GM23248 (cell line): ENCODE measurements around the gene GBP7. TPM values are rescaled to one million over a fixed set of nuclear protein-coding genes. Genes with fewer than 3 reads are reported as not detected.

ENCODE experiments used
- DNase-seq: peaks from one replicate; pipeline ENCODE4 v3.0.0-alpha.2; 2015
- H2AFZ ChIP-seq: fragments of 200-600 bp; sonication (generic); 2 replicates; pipeline ENCODE4 v1.6.1; 2016; ENCODE audit warnings: antibody characterized with exemption
- H3F3A ChIP-seq: fragments of 200-600 bp; sonication (generic); 2 replicates; pipeline ENCODE4 v1.6.1; 2016; ENCODE audit warnings: mild to moderate bottlenecking, antibody characterized with exemption, mixed run types; ENCODE audit not compliant: insufficient read depth
- H3K27ac ChIP-seq: fragments of 200-600 bp; sonication (generic); 2 replicates; pipeline ENCODE4 v1.5.1; 2016; ENCODE audit warnings: mild to moderate bottlenecking
- H3K27me3 ChIP-seq: fragments of 200-600 bp; sonication (generic); replicated peaks from 2 replicates; pipeline ENCODE4 v1.6.1; 2016; ENCODE audit warnings: mild to moderate bottlenecking; ENCODE audit not compliant: insufficient read depth
- H3K36me3 ChIP-seq: fragments of 200-600 bp; sonication (generic); 2 replicates; pipeline ENCODE4 v1.6.1; 2016; ENCODE audit warnings: low read depth, mild to moderate bottlenecking
- H3K4me1 ChIP-seq: fragments of 200-600 bp; sonication (generic); 2 replicates; pipeline ENCODE4 v1.6.1; 2016; ENCODE audit warnings: mild to moderate bottlenecking; ENCODE audit not compliant: insufficient read depth
- H3K4me2 ChIP-seq: fragments of 200-600 bp; sonication (generic); one replicate; pipeline ENCODE4 v1.6.1; 2016; ENCODE audit warnings: mild to moderate bottlenecking; ENCODE audit not compliant: unreplicated experiment
- H3K4me3 ChIP-seq: fragments of 200-600 bp; sonication (generic); 2 replicates; pipeline ENCODE4 v1.5.1; 2016; ENCODE audit warnings: mild to moderate bottlenecking
- H3K79me2 ChIP-seq: fragments of 200-600 bp; sonication (generic); 2 replicates; pipeline ENCODE4 v1.6.1; 2016; ENCODE audit warnings: mild to moderate bottlenecking; ENCODE audit not compliant: insufficient read depth
- H3K9ac ChIP-seq: fragments of 200-600 bp; sonication (generic); 2 replicates; pipeline ENCODE4 v1.6.1; 2016; ENCODE audit warnings: mild to moderate bottlenecking
- H3K9me2 ChIP-seq: fragments of 200-600 bp; sonication (generic); 2 replicates; pipeline ENCODE4 v1.6.1; 2016; ENCODE audit warnings: mixed run types, mild to moderate bottlenecking, moderate library complexity; ENCODE audit not compliant: insufficient read depth
- H3K9me3 ChIP-seq: fragments of 200-600 bp; sonication (generic); one replicate; pipeline ENCODE4 v1.6.1; 2017; ENCODE audit warnings: low read depth
- H4K20me1 ChIP-seq: fragments of 200-600 bp; sonication (generic); 2 replicates; pipeline ENCODE4 v1.6.0; 2016; ENCODE audit not compliant: insufficient read depth
- EZH2 ChIP-seq: fragments of 200-600 bp; sonication (generic); IDR thresholded peaks from 2 replicates; pipeline ENCODE4 v1.6.1; 2018; ENCODE audit warnings: antibody characterized with exemption, mild to moderate bottlenecking; ENCODE audit not compliant: insufficient read depth, poor library complexity, severe bottlenecking
- EZH2phosphoT487 ChIP-seq: fragments of 200-600 bp; sonication (generic); IDR thresholded peaks from 2 replicates; pipeline ENCODE4 v1.6.1; 2018; ENCODE audit warnings: antibody characterized with exemption, moderate library complexity, mild to moderate bottlenecking, low read depth; ENCODE audit not compliant: insufficient read depth
- WGBS, 2 experiments: methylation state at CpG; one replicate each; pipeline ENCODE4 v1.1.6; 2015 to 2017; ENCODE audit warnings: low lambda C conversion rate in 2 of 2, low coverage in 1 of 2; ENCODE audit errors: missing lambda C conversion rate in 2 of 2; 5-methylcytosine and 5-hydroxymethylcytosine counted together
- in situ Hi-C: fragments of 300-500 bp; cut with MboI; formaldehyde crosslinking; loops from 2 replicates; pipeline ENCODE4 v1.15.0; 2020
- polyA plus RNA-seq: library from polyadenylated mRNA; unstranded; fragments of >200 nt; fragmentation: Nextera tagmentation; extraction: Ambion mirVana; gene quantifications from 2 replicates; pipeline ENCODE4 v1.2.1, GENCODE V29; 2016
- total RNA-seq: library from RNA; depleted of rRNA; stranded (reverse); fragments of >200 nt; shearing (Covaris generic); gene quantifications from 2 replicates; pipeline ENCODE4 v1.2.3, GENCODE V29; 2014

GBP7 gene
- total and polyA plus RNA-seq, 2 experiments from 2014 or later, result not detected

- Histone ChIP-seq H2AFZ (no peak overlapping the region), H3K27me3 (no peaks in the 10 kb centered on the region), H3K79me2 (no peaks in the 10 kb centered on the region), H3K9ac (no peak overlapping the region), H3K27ac (no peak overlapping the region), H3K36me3 (no peaks in the 10 kb centered on the region), H3F3A (no peaks in the 10 kb centered on the region), H4K20me1 (no peaks in the 10 kb centered on the region), H3K4me1 (no peaks in the 10 kb centered on the region), H3K9me2 (no peaks in the 10 kb centered on the region), H3K9me3 (no peaks in the 10 kb centered on the region), H3K4me3 (no peak overlapping the region), H3K4me2 (no peak overlapping the region)
- 35 to 43% methylated on average over 3 of the region's 3 CpGs for WGBS, 2 experiments
- DNase-seq, result no peak
- in situ Hi-C loops, result no loop called here
- TF ChIP-seq EZH2, result no peak
Measured at GRCh38 chr1:89147678-89148658, 27.8 kb downstream of the GBP7 start.

GRCh38 chr1:89146721-89147120 is 29.1 kb downstream of the GBP7 start:
- no peak overlapping the region for H3K9ac ChIP-seq
- no peak overlapping the region for H2AFZ ChIP-seq
- H3K9me3 ChIP-seq, result no peaks in the 10 kb centered on the region
- H3K4me1 ChIP-seq, result no peaks in the 10 kb centered on the region
- no peaks in the 10 kb centered on the region for H3K79me2 ChIP-seq
- TF ChIP-seq EZH2phosphoT487 (no peak), EZH2 (no peak)
- H3K9me2 ChIP-seq, result no peaks in the 10 kb centered on the region
- H3F3A ChIP-seq, result no peaks in the 10 kb centered on the region
- in situ Hi-C loops, result no loop called here
- H3K27ac ChIP-seq, result no peak overlapping the region
- 76 to 77% methylated on average over 3 of the region's 3 CpGs for WGBS, 2 experiments
- no peaks in the 10 kb centered on the region for H3K36me3 ChIP-seq
- no peaks in the 10 kb centered on the region for H4K20me1 ChIP-seq
- H3K4me2 ChIP-seq, result no peak overlapping the region
- H3K4me3 ChIP-seq, result no peak overlapping the region
- H3K27me3 ChIP-seq, result no peaks in the 10 kb centered on the region
- no peak for DNase-seq

GRCh38 chr1:89143484-89143883 is 32.3 kb downstream of the GBP7 start:
- Histone ChIP-seq H3K9me3 (no peaks in the 10 kb centered on the region), H3K27ac (no peak overlapping the region), H3K4me3 (no peak overlapping the region), H3K36me3 (no peaks in the 10 kb centered on the region), H3K27me3 (no peaks in the 10 kb centered on the region), H3K9ac (no peak overlapping the region), H3F3A (no peaks in the 10 kb centered on the region), H3K4me2 (no peak overlapping the region), H3K79me2 (no peaks in the 10 kb centered on the region), H3K9me2 (no peaks in the 10 kb centered on the region), H3K4me1 (no peaks in the 10 kb centered on the region), H2AFZ (no peak overlapping the region), H4K20me1 (no peaks in the 10 kb centered on the region)
- WGBS, 2 experiments, result 50 to 63% methylated on average over 2 of the region's 2 CpGs
- no peak for TF ChIP-seq EZH2
- TF ChIP-seq EZH2phosphoT487, result no peak
- in situ Hi-C loops, result no loop called here
- DNase-seq, result no peak

- DNase-seq, result no peak
- Histone ChIP-seq H3K4me3 (no peak overlapping the region), H4K20me1 (no peaks in the 10 kb centered on the region), H3F3A (no peaks in the 10 kb centered on the region), H3K4me1 (no peaks in the 10 kb centered on the region), H3K27me3 (no peaks in the 10 kb centered on the region), H3K9ac (no peak overlapping the region), H3K4me2 (no peak overlapping the region), H3K36me3 (no peaks in the 10 kb centered on the region), H3K9me2 (no peaks in the 10 kb centered on the region), H2AFZ (no peak overlapping the region), H3K9me3 (no peaks in the 10 kb centered on the region), H3K79me2 (no peaks in the 10 kb centered on the region), H3K27ac (no peak overlapping the region)
- 79 to 81% methylated on average over 4 of the region's 4 CpGs for WGBS, 2 experiments
- TF ChIP-seq EZH2 (no peak), EZH2phosphoT487 (no peak)
- in situ Hi-C loops, result no loop called here
Measured at GRCh38 chr1:89142160-89142559, 33.6 kb downstream of the GBP7 start.
